H7 (cell line): ENCODE results near the gene ZC3HAV1L. TPM values are rescaled to one million over a fixed set of nuclear protein-coding genes. Genes with fewer than 3 reads are reported as not detected.
"Not testable (repeated sequence)": the region's sequence is repeated elsewhere in the genome, so short reads cannot be mapped to it uniquely, and the experiment has no call there.

ENCODE experiments used
- DNase-seq: peaks from one replicate; pipeline ENCODE4 v3.0.0; 2012
- H3K27me3 ChIP-seq: 2 replicates; pipeline ENCODE4 v1.6.0; 2011; ENCODE audit warnings: mild to moderate bottlenecking, low read length; ENCODE audit not compliant: control insufficient read depth, insufficient read depth
- H3K36me3 ChIP-seq: replicated peaks from 2 replicates; pipeline ENCODE4 v1.5.1; 2011; ENCODE audit warnings: low read length; ENCODE audit not compliant: control insufficient read depth, insufficient read depth
- H3K4me3 ChIP-seq: 2 replicates; pipeline ENCODE4 v1.5.1; 2011; ENCODE audit warnings: low read depth, mild to moderate bottlenecking, control low read depth, low read length, moderate library complexity; ENCODE audit not compliant: insufficient read depth
- total RNA-seq: library from RNA; depleted of rRNA; stranded (reverse); fragments of >200 nt; shearing (Covaris generic); gene quantifications from 2 replicates; pipeline ENCODE4 v1.2.3, GENCODE V29; 2014

The ZC3HAV1L gene
- total RNA-seq, 1 experiment from 2014 or later, result 1.7 TPM

DNA sequence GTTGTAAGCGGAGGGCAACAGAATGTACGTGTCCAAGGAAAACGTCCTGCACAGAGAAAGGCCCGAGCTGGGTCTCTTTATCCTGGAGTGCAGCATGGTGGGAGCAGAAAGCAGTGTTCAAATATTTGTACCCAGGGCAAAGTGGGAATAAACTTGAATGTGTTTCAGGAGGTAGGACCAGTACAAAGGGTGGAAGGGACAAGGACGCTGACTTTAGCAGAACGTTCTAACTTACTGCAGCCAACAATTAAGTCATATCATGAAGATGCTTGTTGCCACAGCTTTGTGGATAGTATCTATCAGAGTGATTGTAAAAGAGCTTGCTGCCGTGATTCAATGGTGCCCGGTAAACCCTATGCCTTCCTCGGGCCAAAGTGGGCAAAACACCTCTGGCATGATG lies 30.5 kb upstream of the ZC3HAV1L start:
- Histone ChIP-seq H3K27me3 (no peaks in the 10 kb centered on the region), H3K36me3 (peaks cover 6% of the 10 kb centered on the region), H3K4me3 (no peak overlapping the region)
- no peak for DNase-seq

DNA sequence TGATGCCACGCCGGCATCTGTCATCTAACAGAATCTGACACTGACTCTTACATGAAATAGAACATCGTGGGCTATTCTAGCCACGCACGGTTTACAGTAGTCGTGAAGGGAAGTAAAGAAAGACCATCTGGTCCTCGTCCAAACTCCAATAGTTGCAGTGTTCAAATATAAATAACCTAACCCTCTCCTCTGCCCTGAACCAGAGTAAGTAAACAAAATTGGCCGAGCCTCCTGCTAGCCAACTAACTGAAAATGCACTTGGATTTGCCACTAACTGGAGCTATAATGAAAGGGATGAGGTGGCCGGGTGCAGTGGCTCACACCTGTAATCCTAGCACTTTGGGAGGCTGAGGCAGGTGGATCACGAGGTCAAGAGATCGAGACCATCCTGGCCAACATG lies 29.5 kb upstream of the ZC3HAV1L start:
- Histone ChIP-seq H3K4me3 (no peak overlapping the region), H3K27me3 (no peaks in the 10 kb centered on the region), H3K36me3 (peaks cover 10% of the 10 kb centered on the region)
- no peak for DNase-seq

DNA sequence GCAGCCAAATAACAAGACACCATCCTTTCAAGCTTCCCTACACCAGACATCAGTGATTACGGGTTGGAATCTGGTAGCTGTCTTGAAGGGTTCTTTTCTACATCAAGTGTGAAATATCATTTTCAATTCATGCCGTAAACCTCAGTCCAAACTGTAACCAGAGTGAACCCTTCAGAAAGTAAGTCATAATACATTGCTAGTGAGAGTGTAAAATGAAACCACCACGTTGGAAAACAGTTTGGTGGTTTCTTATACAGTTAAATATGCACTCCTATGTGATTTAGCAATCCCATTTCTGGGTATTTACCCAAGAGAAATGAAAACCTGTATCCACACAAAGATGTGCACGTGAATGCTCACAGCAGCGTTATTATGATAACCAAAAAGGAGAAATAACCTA lies 25.6 kb upstream of the ZC3HAV1L start:
- no peak for DNase-seq
- Histone ChIP-seq H3K36me3 (peaks cover 6% of the 10 kb centered on the region), H3K4me3 (no peak overlapping the region), H3K27me3 (no peaks in the 10 kb centered on the region)

DNA sequence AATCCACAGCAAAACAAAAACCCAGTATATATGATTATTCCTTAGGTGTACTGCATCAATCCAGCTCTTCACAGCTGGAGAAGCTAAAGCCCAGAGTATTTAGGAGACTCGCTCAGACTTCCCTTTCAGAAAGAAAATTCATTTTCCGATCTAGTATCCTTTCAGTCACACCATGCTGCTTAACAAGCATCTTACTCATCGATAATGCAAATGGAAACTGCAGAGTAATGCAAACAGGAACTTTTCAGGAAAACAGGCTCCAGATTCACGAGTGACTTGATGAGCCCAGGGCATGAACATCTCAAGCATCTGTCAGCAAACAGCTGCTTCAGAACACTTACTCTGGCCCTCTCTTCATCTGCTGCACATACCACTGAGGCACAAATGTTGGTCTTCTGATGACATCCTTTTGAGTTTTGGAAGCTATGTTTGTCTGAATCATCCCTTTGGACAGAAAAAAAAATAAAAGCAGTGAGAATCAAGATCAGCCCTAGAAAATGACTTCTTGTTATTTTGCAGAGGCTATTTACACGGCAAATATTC lies 24.9 kb upstream of the ZC3HAV1L start:
- no peak overlapping the region for H3K4me3 ChIP-seq
- H3K36me3 ChIP-seq, result peaks cover 6% of the 10 kb centered on the region
- H3K27me3 ChIP-seq, result no peaks in the 10 kb centered on the region

DNA sequence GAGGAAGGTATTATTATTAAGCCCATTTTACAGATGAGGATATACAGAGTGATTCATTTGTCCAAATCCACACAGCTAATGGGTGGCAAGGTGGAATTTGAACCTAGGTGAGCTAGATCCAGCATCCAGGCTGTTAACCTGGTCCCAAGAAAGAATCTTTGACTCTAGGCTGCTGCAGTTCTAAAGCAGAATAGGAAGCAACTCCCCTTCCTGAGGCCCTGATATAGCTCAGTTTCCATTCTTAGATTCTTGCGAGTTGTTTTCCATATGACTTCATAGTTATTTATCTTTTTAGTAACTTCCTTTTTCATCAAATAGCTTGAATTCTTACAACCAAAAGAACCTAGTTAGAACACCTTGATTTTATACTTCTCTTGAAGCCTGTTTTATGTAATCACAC lies 24.1 kb upstream of the ZC3HAV1L start:
- no peak overlapping the region for H3K4me3 ChIP-seq
- peaks cover 6% of the 10 kb centered on the region for H3K36me3 ChIP-seq
- no peak for DNase-seq
- no peaks in the 10 kb centered on the region for H3K27me3 ChIP-seq

More for the DNA sequence above, 24.9 kb upstream of the ZC3HAV1L start:
- no peak for DNase-seq

DNA sequence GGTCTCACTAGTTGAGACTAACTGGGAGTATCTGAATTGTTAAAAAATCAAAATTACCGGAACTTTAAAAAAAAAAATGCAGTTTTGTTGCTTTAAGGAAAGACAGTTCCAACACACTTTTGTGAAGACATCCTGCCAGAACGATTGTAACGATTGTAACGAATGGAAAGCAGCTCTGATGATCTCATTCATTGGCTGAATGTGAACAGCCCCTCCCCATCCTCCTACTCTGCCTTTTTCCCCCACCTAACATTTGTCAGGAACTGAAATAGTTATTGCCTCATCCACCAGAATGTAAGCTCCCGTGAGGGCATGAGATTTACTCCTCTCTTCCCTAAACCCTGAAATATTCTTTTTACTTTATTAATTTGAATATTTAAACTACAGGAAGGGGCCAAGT lies 23.1 kb upstream of the ZC3HAV1L start:
- H3K27me3 ChIP-seq, result no peaks in the 10 kb centered on the region
- DNase-seq, result peak; percentile 30
- no peak overlapping the region for H3K4me3 ChIP-seq
- H3K36me3 ChIP-seq, result peaks cover 6% of the 10 kb centered on the region

GRCh38 chr7:139055674-139056073 lies 19.8 kb upstream of the ZC3HAV1L start:
- Histone ChIP-seq H3K27me3 (no peaks in the 10 kb centered on the region), H3K4me3 (no peak overlapping the region), H3K36me3 (peaks cover 5% of the 10 kb centered on the region)
- DNase-seq, result no peak

DNA sequence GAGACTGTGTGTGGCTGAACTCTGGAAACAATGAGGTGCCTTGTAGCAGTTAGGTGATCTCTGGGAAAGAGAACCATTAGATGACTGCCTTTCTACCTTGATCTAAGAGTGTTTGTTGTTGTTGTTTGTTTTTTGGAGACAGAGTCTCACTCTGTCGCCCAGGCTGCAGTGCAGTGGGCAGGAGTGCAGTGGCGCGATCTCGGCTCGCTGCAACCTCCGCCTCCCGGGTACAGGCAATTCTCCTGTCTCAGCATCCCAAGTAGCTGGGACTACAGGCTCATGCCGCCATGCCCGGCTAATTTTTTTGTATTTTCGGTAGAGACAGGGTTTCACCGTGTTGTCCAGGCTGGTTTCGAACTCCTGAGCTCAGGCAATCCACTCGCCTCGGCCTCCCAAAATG lies 18.8 kb upstream of the ZC3HAV1L start:
- H3K4me3 ChIP-seq, DNase-seq, H3K36me3 ChIP-seq, H3K27me3 ChIP-seq: not testable (repeated sequence)

GRCh38 chr7:139054101-139054500 lies 18.3 kb upstream of the ZC3HAV1L start:
- Histone ChIP-seq H3K27me3 (no peaks in the 10 kb centered on the region), H3K36me3 (peaks cover 8% of the 10 kb centered on the region), H3K4me3 (no peak overlapping the region)
- no peak for DNase-seq

GRCh38 chr7:139051655-139052054 lies 15.8 kb upstream of the ZC3HAV1L start:
- DNase-seq, result no peak
- H3K4me3 ChIP-seq, result no peak overlapping the region
- peaks cover 9% of the 10 kb centered on the region for H3K36me3 ChIP-seq
- no peaks in the 10 kb centered on the region for H3K27me3 ChIP-seq

GRCh38 chr7:139049936-139050335 lies 14.1 kb upstream of the ZC3HAV1L start:
- no peak overlapping the region for H3K4me3 ChIP-seq
- peaks cover 9% of the 10 kb centered on the region for H3K36me3 ChIP-seq
- no peaks in the 10 kb centered on the region for H3K27me3 ChIP-seq
- no peak for DNase-seq

DNA sequence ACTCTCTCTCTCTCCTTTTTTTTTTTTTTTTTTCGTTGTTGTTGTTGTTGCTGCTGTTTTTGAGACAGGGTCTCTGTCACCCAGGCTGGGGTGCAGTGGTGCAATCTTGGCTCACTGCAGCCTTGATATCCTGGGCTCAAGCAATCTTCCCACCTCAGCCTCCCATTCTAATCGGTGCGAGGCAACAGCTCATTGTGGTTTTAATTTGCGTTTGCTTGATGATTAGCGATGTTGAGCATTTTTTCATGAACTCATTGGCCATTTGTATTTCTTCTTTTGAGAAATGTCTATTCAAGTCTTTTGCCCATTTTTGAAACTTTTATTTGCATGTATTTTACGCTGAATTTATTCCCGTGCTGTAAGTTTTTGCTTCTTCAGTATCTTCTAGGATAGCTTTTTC lies 13.3 kb upstream of the ZC3HAV1L start:
- Histone ChIP-seq H3K4me3 (no peak overlapping the region), H3K36me3 (peaks cover 9% of the 10 kb centered on the region), H3K27me3 (no peaks in the 10 kb centered on the region)
- DNase-seq, result no peak

DNA sequence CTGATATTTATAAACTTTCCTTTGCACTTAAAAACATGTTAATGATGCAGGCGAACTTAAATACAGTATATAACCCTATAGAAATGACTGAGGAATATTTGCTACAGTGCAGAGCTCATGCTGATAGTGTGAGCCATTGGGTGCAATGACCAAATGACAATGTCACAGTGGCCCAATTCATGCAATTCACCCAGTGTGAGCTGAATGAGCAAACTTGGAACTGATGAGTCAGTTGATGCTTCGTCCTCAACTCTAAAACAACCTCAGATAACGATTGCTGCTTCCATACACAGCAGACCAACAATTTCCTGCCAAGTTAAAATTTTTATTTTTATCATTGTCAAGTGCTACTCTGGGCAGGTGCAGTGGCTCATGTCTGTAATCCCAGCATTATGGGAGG lies 12.1 kb upstream of the ZC3HAV1L start:
- Histone ChIP-seq H3K27me3 (no peaks in the 10 kb centered on the region), H3K4me3 (no peak overlapping the region), H3K36me3 (peaks cover 6% of the 10 kb centered on the region)
- no peak for DNase-seq

DNA sequence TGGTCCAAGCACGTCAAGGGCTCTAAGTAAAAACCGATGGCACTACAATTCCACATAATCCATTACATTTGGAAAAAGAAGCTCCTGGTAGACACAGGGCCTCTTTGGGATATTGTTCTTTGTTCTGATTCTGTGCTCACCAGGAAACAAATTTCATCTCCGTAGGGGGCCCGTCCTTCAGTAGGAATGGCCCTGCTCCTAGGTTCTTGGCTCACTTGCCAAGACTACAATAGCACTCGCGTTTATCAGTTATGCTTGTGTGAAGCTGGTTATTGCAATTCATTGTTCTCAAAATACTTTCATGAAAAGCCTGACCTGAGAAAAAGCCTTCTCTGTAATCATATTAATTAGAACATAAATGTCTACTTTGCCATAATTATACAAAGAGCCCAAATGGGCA lies 10.3 kb upstream of the ZC3HAV1L start:
- peaks cover 6% of the 10 kb centered on the region for H3K36me3 ChIP-seq
- H3K27me3 ChIP-seq, result no peaks in the 10 kb centered on the region

GRCh38 chr7:139044813-139045794 lies 9.3 kb upstream of the ZC3HAV1L start:
- Histone ChIP-seq H3K36me3 (peaks cover 6% of the 10 kb centered on the region), H3K4me3 (no peak overlapping the region)

More for the DNA sequence above, 10.3 kb upstream of the ZC3HAV1L start:
- DNase-seq, result peak; percentile 26
- H3K4me3 ChIP-seq, result no peak overlapping the region

More at GRCh38 chr7:139044813-139045794, 9.3 kb upstream of the ZC3HAV1L start:
- DNase-seq, result no peak
- H3K27me3 ChIP-seq, result no peaks in the 10 kb centered on the region; the same call in 1 of the 2 replicates
